ENCODE measurements around the gene SUB1. TPM values are rescaled to one million over a fixed set of nuclear protein-coding genes. Genes with fewer than 3 reads are reported as not detected.

The SUB1 gene
- total RNA-seq, 1 donor from 2014 or later: 260 TPM

- DNase-seq (ENCODE audit: low read depth, low spot score): no peak
- Mint-ChIP-seq H3K9me3 (no peaks in the 10 kb centered on the region), H3K4me1 (peaks cover 42% of the 10 kb centered on the region), H3K27ac (ENCODE audit: unreplicated experiment) (no peak overlapping the region), H3K36me3 (ENCODE audit: low read depth) (peaks cover 14% of the 10 kb centered on the region), H3K27me3 (ENCODE audit: low read depth) (no peaks in the 10 kb centered on the region), H3K4me3 (peak overlapping the region; percentile 97)
- TF ChIP-seq CTCF (conservative IDR thresholded peaks at IDR 0.05): no peak
Observed at GRCh38 chr5:32587067-32587551, 1.8 kb downstream of the SUB1 start.

- Mint-ChIP-seq H3K9me3 (no peaks in the 10 kb centered on the region), H3K27me3 (ENCODE audit: low read depth) (no peaks in the 10 kb centered on the region), H3K4me3 (no peak overlapping the region), H3K4me1 (peaks cover 33% of the 10 kb centered on the region), H3K36me3 (ENCODE audit: low read depth) (peaks cover 25% of the 10 kb centered on the region), H3K27ac (ENCODE audit: unreplicated experiment) (no peak overlapping the region)
- DNase-seq (ENCODE audit: low read depth, low spot score): no peak
- no peak for TF ChIP-seq CTCF (conservative IDR thresholded peaks at IDR 0.05)
Observed at GRCh38 chr5:32589416-32589815, 4.1 kb downstream of the SUB1 start.

GRCh38 chr5:32589942-32590869 is 4.8 kb downstream of the SUB1 start:
- Mint-ChIP-seq H3K36me3 (ENCODE audit: low read depth) (peaks cover 24% of the 10 kb centered on the region), H3K27me3 (ENCODE audit: low read depth) (no peaks in the 10 kb centered on the region), H3K27ac (ENCODE audit: unreplicated experiment) (no peak overlapping the region), H3K4me1 (peaks cover 25% of the 10 kb centered on the region), H3K9me3 (no peaks in the 10 kb centered on the region), H3K4me3 (no peak overlapping the region)
- TF ChIP-seq CTCF (conservative IDR thresholded peaks at IDR 0.05): peak; percentile 86
- peak; percentile 20 for DNase-seq (ENCODE audit: low read depth, low spot score)

GRCh38 chr5:32595118-32595517 is 9.8 kb downstream of the SUB1 start:
- no peaks in the 10 kb centered on the region for H3K9me3 Mint-ChIP-seq
- DNase-seq (ENCODE audit: low read depth, low spot score): no peak
- TF ChIP-seq CTCF (conservative IDR thresholded peaks at IDR 0.05): no peak
- no peak overlapping the region for H3K4me3 Mint-ChIP-seq
- peaks cover 4% of the 10 kb centered on the region for H3K4me1 Mint-ChIP-seq
- no peak overlapping the region for H3K27ac Mint-ChIP-seq (ENCODE audit: unreplicated experiment)
- peaks cover 26% of the 10 kb centered on the region for H3K36me3 Mint-ChIP-seq (ENCODE audit: low read depth)
- H3K27me3 Mint-ChIP-seq (ENCODE audit: low read depth): no peaks in the 10 kb centered on the region

GRCh38 chr5:32597041-32597629 is 11.8 kb downstream of the SUB1 start:
- no peak for TF ChIP-seq CTCF (conservative IDR thresholded peaks at IDR 0.05)
- H3K27ac Mint-ChIP-seq (ENCODE audit: unreplicated experiment): no peak overlapping the region

More at GRCh38 chr5:32597041-32597629, 11.8 kb downstream of the SUB1 start:
- DNase-seq (ENCODE audit: low read depth, low spot score): no peak
- peaks cover 4% of the 10 kb centered on the region for H3K4me1 Mint-ChIP-seq
- peaks cover 19% of the 10 kb centered on the region for H3K36me3 Mint-ChIP-seq (ENCODE audit: low read depth)
- no peak overlapping the region for H3K4me3 Mint-ChIP-seq
- H3K27me3 Mint-ChIP-seq (ENCODE audit: low read depth): no peaks in the 10 kb centered on the region
- H3K9me3 Mint-ChIP-seq: no peaks in the 10 kb centered on the region

All from neural crest cell (in vitro differentiated cells).